Cardiac muscle cell (in vitro differentiated cells and primary cell): ENCODE results near the gene CRYGN. TPM values are rescaled to one million over a fixed set of nuclear protein-coding genes. Genes with fewer than 3 reads are reported as not detected.
A peak's percentile ranks its signal among the peaks of the same experiment; 100 is the strongest.

ENCODE experiments used
- DNase-seq, 2 donors: peaks; one replicate each; pipeline versions ENCODE4 v3.0.0 to v3.0.0-alpha.2; 2010 to 2017; ENCODE audit warnings: low read depth in 1 of 2, low spot score in 1 of 2
- H3K27ac ChIP-seq: fragments of 200-600 bp; sonication (generic); 2 replicates; pipeline ENCODE4 v1.5.1; 2016
- H3K27me3 ChIP-seq: fragments of 200-600 bp; sonication (generic); 2 replicates; pipeline ENCODE4 v1.6.0; 2016; ENCODE audit warnings: control low read depth
- H3K36me3 ChIP-seq: fragments of 200-600 bp; sonication (generic); 2 replicates; pipeline ENCODE4 v1.5.1; 2016; ENCODE audit warnings: control low read depth
- H3K4me1 ChIP-seq: fragments of 200-600 bp; sonication (generic); 2 replicates; pipeline ENCODE4 v1.8.1; 2017; ENCODE audit warnings: low read depth, mild to moderate bottlenecking, mixed run types
- H3K4me3 ChIP-seq: fragments of 200-600 bp; sonication (generic); 2 replicates; pipeline ENCODE4 v1.5.1; 2016; ENCODE audit warnings: mild to moderate bottlenecking
- H3K9me3 ChIP-seq: fragments of 200-600 bp; sonication (generic); 2 replicates; pipeline ENCODE4 v1.5.1; 2017; ENCODE audit warnings: low read depth, mild to moderate bottlenecking, control low read depth
- polyA plus RNA-seq: library from polyadenylated mRNA; unstranded; fragments of >200 nt; fragmentation: Nextera tagmentation; extraction: Ambion mirVana; gene quantifications from 2 replicates; pipeline ENCODE4 v1.2.1, GENCODE V29; 2016
- total RNA-seq: library from RNA; depleted of rRNA; stranded (reverse); fragments of >200 nt; gene quantifications from 2 replicates; pipeline ENCODE4 v1.2.3, GENCODE V29; 2016
- TF ChIP-seq, protein P1 (sequence below): IDR thresholded peaks from 2 replicates; pipeline ENCODE4 v1.5.1; 2012; ENCODE audit warnings: low read depth, mild to moderate bottlenecking, low read length

CRYGN gene
- total and polyA plus RNA-seq, 2 experiments from 2014 or later, result 0.46 to 1.0 TPM

- TF ChIP-seq, protein P1, sequence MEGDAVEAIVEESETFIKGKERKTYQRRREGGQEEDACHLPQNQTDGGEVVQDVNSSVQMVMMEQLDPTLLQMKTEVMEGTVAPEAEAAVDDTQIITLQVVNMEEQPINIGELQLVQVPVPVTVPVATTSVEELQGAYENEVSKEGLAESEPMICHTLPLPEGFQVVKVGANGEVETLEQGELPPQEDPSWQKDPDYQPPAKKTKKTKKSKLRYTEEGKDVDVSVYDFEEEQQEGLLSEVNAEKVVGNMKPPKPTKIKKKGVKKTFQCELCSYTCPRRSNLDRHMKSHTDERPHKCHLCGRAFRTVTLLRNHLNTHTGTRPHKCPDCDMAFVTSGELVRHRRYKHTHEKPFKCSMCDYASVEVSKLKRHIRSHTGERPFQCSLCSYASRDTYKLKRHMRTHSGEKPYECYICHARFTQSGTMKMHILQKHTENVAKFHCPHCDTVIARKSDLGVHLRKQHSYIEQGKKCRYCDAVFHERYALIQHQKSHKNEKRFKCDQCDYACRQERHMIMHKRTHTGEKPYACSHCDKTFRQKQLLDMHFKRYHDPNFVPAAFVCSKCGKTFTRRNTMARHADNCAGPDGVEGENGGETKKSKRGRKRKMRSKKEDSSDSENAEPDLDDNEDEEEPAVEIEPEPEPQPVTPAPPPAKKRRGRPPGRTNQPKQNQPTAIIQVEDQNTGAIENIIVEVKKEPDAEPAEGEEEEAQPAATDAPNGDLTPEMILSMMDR, result no peak
- no peaks in the 10 kb centered on the region for H3K4me1 ChIP-seq
- no peak overlapping the region for H3K4me3 ChIP-seq
- H3K36me3 ChIP-seq, result no peaks in the 10 kb centered on the region
- no peak overlapping the region for H3K27ac ChIP-seq
- H3K27me3 ChIP-seq, result no peaks in the 10 kb centered on the region
- no peaks in the 10 kb centered on the region for H3K9me3 ChIP-seq
- no peak for DNase-seq
Observed at GRCh38 chr7:151449990-151450389, 10.0 kb upstream of the CRYGN start.

DNA sequence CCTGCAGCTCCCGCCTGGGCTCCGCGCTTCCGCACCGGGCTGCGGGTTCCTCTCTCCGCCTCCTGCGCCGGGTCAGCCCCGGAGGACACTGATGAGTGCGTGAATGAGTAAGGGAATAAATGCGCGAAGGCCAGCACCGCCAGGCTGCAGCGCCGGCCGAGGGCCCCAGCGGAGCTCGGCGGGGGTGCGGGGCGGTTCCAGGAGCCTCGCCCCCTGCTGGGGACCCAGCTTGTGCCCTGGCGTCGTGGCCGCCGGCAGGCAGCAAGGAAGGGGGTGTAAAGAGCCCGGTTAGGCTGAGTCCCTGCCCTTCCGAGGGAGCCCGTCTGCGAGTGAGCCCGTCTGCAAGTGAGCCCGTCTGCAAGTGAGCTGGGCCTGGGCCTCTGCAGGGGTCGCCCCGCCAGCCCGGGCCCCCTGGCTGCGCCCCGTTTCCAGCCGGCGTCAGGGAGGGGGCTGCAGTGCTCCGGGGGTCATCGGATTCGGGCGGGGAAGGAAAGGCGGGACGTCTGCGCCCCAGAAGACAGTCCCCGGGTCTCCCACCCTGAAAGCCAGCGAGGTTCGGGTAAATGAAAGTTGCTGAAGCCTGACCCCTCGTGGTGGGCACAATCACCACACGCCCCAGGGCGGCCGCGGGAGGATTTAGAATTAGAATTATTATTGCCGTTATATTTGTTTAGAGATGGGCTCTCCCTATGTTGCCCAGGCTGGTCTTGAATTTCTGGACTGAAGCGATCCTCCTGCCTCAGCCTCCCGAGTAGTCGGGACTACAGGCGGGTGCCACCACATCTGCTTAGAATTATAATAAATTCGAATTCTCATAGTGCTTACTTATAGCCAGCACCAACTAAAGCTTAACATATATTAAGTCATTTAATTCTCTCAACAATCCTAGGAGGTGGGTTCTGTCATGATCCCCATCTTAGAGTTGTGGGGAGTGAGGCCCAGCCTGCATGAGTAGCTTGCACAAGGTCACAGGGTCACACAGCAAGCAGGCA, 8.6 kb upstream of the CRYGN start:
- Histone ChIP-seq H3K9me3 (no peaks in the 10 kb centered on the region), H3K27me3 (no peaks in the 10 kb centered on the region), H3K27ac (no peak overlapping the region), H3K4me1 (no peaks in the 10 kb centered on the region), H3K36me3 (no peaks in the 10 kb centered on the region), H3K4me3 (peak overlapping the region; percentile 8)
- DNase-seq, result peak; percentile 76 to 78
- TF ChIP-seq, protein P1, result peak; percentile 75

DNA sequence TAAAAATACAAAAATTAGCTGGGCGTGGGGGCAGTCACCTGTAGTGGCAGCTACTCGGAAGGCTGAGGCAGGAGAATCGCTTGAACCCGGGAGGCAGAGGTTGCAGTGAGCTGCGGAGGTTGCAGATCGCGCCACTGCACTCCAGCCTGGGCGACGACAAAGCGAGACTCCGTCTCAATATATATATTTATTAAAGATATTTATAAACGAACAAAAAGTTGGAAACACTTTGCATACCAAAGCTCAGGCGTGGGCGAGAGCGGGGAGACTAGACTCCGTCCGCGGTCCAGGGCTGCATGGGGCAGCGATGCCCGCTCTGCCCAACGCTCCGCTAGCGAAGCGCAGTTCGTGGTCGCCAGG, 7.9 kb upstream of the CRYGN start:
- no peaks in the 10 kb centered on the region for H3K9me3 ChIP-seq
- no peaks in the 10 kb centered on the region for H3K27me3 ChIP-seq
- TF ChIP-seq, protein P1, result no peak
- no peak overlapping the region for H3K27ac ChIP-seq
- no peaks in the 10 kb centered on the region for H3K4me1 ChIP-seq
- H3K36me3 ChIP-seq, result no peaks in the 10 kb centered on the region
- no peak overlapping the region for H3K4me3 ChIP-seq
- no peak for DNase-seq

DNA sequence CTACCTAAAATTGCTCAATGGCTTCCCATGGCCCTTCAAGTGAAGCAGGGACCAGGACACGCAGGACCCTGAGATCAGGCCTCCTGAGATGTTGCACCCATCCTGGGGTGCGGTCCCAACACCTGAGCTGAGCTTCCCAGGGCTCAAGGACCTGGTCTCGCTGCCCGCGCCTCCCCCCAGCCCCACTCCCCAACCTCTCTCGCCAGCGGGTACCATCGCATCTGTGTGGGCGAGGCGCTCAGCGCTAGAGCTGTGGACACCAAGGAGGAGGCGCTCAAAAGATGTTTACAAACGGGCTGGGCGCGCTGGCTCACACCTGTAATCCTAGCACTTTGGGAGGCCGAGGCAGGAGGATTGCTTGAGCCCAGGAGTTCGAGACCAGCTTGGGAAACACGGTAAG, 7.4 kb upstream of the CRYGN start:
- no peaks in the 10 kb centered on the region for H3K27me3 ChIP-seq
- no peaks in the 10 kb centered on the region for H3K36me3 ChIP-seq
- H3K9me3 ChIP-seq, result no peaks in the 10 kb centered on the region
- DNase-seq, result no peak
- H3K4me3 ChIP-seq, result no peak overlapping the region
- H3K27ac ChIP-seq, result no peak overlapping the region
- no peaks in the 10 kb centered on the region for H3K4me1 ChIP-seq
- TF ChIP-seq, protein P1, result no peak

- no peaks in the 10 kb centered on the region for H3K27me3 ChIP-seq
- H3K27ac ChIP-seq, result no peak overlapping the region
- no peaks in the 10 kb centered on the region for H3K36me3 ChIP-seq
- no peaks in the 10 kb centered on the region for H3K4me1 ChIP-seq
- TF ChIP-seq, protein P1, result no peak
- H3K4me3 ChIP-seq, result no peak overlapping the region
- H3K9me3 ChIP-seq, result no peaks in the 10 kb centered on the region
- DNase-seq, result no peak
Observed at GRCh38 chr7:151446412-151446811, 6.5 kb upstream of the CRYGN start.
